Right lobe of liver (tissue), 6 donors: ENCODE data around the gene ANKH. TPM values are rescaled to one million over a fixed set of nuclear protein-coding genes. Genes with fewer than 3 reads are reported as not detected.
"Not testable (repeated sequence)": the region's sequence is repeated elsewhere in the genome, so short reads cannot be mapped to it uniquely, and the experiment has no call there.

Experiments
- ATAC-seq, 4 donors: fragments of 200-7000 bp; cut with Tn5 transposase; one replicate each; pipeline ENCODE4 v1.9.1; 2020; ENCODE audit warnings: mild to moderate bottlenecking in 4 of 4, moderate library complexity in 4 of 4
- DNase-seq, 3 donors: peaks; one replicate each; pipeline ENCODE4 v3.0.0-alpha.2; 2020
- H3K27ac ChIP-seq, 3 donors: fragments of 200-600 bp; one replicate each; pipeline ENCODE4 v1.8.0; 2022
- H3K27me3 ChIP-seq, 2 donors: fragments of 200-600 bp; one replicate each; pipeline ENCODE4 v1.8.0; 2022
- H3K36me3 ChIP-seq, 4 donors: fragments of 200-600 bp; sonication (generic) in 1 of 4; one replicate each; pipeline versions ENCODE4 v1.5.1 to v1.8.0; 2017 to 2022; ENCODE audit warnings: control low read depth in 1 of 4
- H3K4me1 ChIP-seq, 4 donors: fragments of 200-600 bp; sonication (generic) in 1 of 4; one replicate each; pipeline versions ENCODE4 v1.5.1 to v1.8.0; 2017 to 2022; ENCODE audit warnings: control low read depth in 1 of 4
- H3K4me3 ChIP-seq, 3 donors: fragments of 200-600 bp; one replicate each; pipeline ENCODE4 v1.8.0; 2022
- H3K9me3 ChIP-seq, 4 donors: fragments of 200-600 bp; sonication (generic) in 1 of 4; one replicate each; pipeline versions ENCODE4 v1.5.1 to v1.8.0; 2017 to 2022; ENCODE audit warnings: control low read depth in 1 of 4
- CTCF ChIP-seq, 4 donors: fragments of 200-600 bp in 3 of 4; fragments of 450-650 bp in 1 of 4; IDR thresholded peaks; one replicate each; pipeline versions ENCODE4 v1.5.1 to v1.8.0; 2016 to 2022; ENCODE audit warnings: antibody characterized with exemption in 4 of 4, mild to moderate bottlenecking in 2 of 4
- POLR2A ChIP-seq: fragments of 450-650 bp; IDR thresholded peaks from one replicate; pipeline ENCODE4 v1.6.1; 2017; ENCODE audit warnings: antibody characterized with exemption, mild to moderate bottlenecking
- WGBS: methylation state at CpG from one replicate; pipeline ENCODE4 v1.1.6; 2018; ENCODE audit warnings: low coverage, low lambda C conversion rate; ENCODE audit not compliant: insufficient coverage; ENCODE audit errors: missing lambda C conversion rate; 5-methylcytosine and 5-hydroxymethylcytosine counted together
- intact Hi-C, 2 donors: fragments of 100-400 bp; cut with DNase I; formaldehyde crosslinking; loops; one replicate each; pipeline versions ENCODE4 v1.11.2 to v1.14.1; 2022
- long read RNA-seq: library from polyadenylated mRNA; unstranded; transcript quantifications from one replicate; pipeline ENCODE4 v2.0.0, GENCODE V29; 2019
- total RNA-seq, 6 experiments: library from RNA; depleted of rRNA in 2 of 6; stranded (reverse); fragments of >200 nt in 2 of 6; fragmentation: NEBNext Ultra II Directional in 3 of 6; extraction: Animal tissue kit (Norgen Biotek cat#: 25700) in 3 of 6; gene quantifications; one replicate each; pipeline versions ENCODE4 v1.1.0 to v1.2.4, GENCODE V29; 2016 to 2023
- donor health status: DM: no; HTN: yes; CAD: no.
- donor health status: DM: no; HTN: no; CAD: no.
- donor health status: DM: no; HTN: no; CAD: no.
- donor health status: DM: no; HTN: yes; CAD: no.
- donor health status: DM: no; HTN: yes; CAD: no.

The ANKH gene
- 100 to 1,000 TPM in 1 of 6 experiments, 10 to 100 TPM in 5; 38.5 to 121 (median 61.9) TPM for total RNA-seq
- long read RNA-seq, partial matches to known transcripts, result 0 of 1 reads
- long read RNA-seq, other reads (novel, unspliced or antisense), result 1 of 1 reads

GRCh38 chr5:14871214-14872069, at the start of gene ANKH:
ANKH (minus strand) TSS chr5:14871778; CDS start chr5:14871447, 331 bp downstream.
- intact Hi-C loops, result loop anchor here in 1 of 2 donors (5.0 kb wide), 1 partner anchor 59 kb away; no protein-coding TSS in a partner anchor
- WGBS, result under 1% methylated on average over 36 of the region's 115 CpGs
- Histone ChIP-seq H3K27ac (peak within 1 kb of the TSS; percentile 88 to 94 (median 91)), H3K4me3 (peak within 1 kb of the TSS; percentile 64 to 73 (median 69)), H3K36me3 (no peaks in the 10 kb centered on the region), H3K27me3 (no peaks in the 10 kb centered on the region), H3K9me3 (no peaks in the 10 kb centered on the region), H3K4me1 (peaks cover 0 to 21% (median 4%) of the 10 kb centered on the region in 4 donors)
- no peak for TF ChIP-seq POLR2A
- TF ChIP-seq CTCF (IDR thresholded peaks at IDR 0.05), result peak in 2 of 4 donors; percentile 42 to 51
- DNase-seq, result peak; percentile 85 to 88 (median 86)
- peak; percentile 60 to 90 (median 86) for ATAC-seq

- Histone ChIP-seq H3K27me3 (no peaks in the 10 kb centered on the region), H3K4me3 (no peak overlapping the region), H3K9me3 (no peaks in the 10 kb centered on the region), H3K27ac (no peak overlapping the region), H3K36me3 (no peaks in the 10 kb centered on the region), H3K4me1 (no peaks in the 10 kb centered on the region)
- intact Hi-C loops, result no loop called here
- 78% methylated on average over 3 of the region's 3 CpGs for WGBS
- TF ChIP-seq CTCF (IDR thresholded peaks at IDR 0.05) (no peak), POLR2A (no peak)
- DNase-seq, result no peak
- no peak for ATAC-seq
These were observed 48.5 kb upstream of the ANKH start for GRCh38 chr5:14920121-14920520.

GRCh38 chr5:14919106-14919505, 47.5 kb upstream of the ANKH start:
- H3K4me3 ChIP-seq, DNase-seq, H3K9me3 ChIP-seq, intact Hi-C loops, H3K36me3 ChIP-seq, H3K27me3 ChIP-seq, H3K4me1 ChIP-seq, ATAC-seq, H3K27ac ChIP-seq: not testable (repeated sequence)
- WGBS, result 94% methylated on average over 2 of the region's 2 CpGs

GRCh38 chr5:14917719-14918118, 46.1 kb upstream of the ANKH start:
- Histone ChIP-seq H3K9me3 (no peaks in the 10 kb centered on the region), H3K36me3 (no peaks in the 10 kb centered on the region), H3K4me1 (no peaks in the 10 kb centered on the region), H3K4me3 (no peak overlapping the region), H3K27ac (no peak overlapping the region), H3K27me3 (no peaks in the 10 kb centered on the region)
- DNase-seq, result no peak
- no CpG with 5 or more reads among the region's 2 CpGs for WGBS
- TF ChIP-seq POLR2A, result no peak
- TF ChIP-seq CTCF (IDR thresholded peaks at IDR 0.05), result no peak
- intact Hi-C loops, result no loop called here
- no peak for ATAC-seq

GRCh38 chr5:14915291-14915952, 43.8 kb upstream of the ANKH start:
- no peaks in the 10 kb centered on the region for H3K9me3 ChIP-seq
- TF ChIP-seq POLR2A (no peak), CTCF (IDR thresholded peaks at IDR 0.05) (no peak)
- 56% methylated on average over 5 of the region's 10 CpGs for WGBS
- H3K27ac ChIP-seq, result no peak overlapping the region
- no peak for DNase-seq
- H3K4me3 ChIP-seq, result no peak overlapping the region
- intact Hi-C loops, result no loop called here
- H3K4me1 ChIP-seq, result no peaks in the 10 kb centered on the region
- peak in 1 of 4 donors; percentile 46 for ATAC-seq
- no peaks in the 10 kb centered on the region for H3K36me3 ChIP-seq
- H3K27me3 ChIP-seq, result no peaks in the 10 kb centered on the region
